ENCODE data around the gene CFAP45. TPM values are rescaled to one million over a fixed set of nuclear protein-coding genes. Genes with fewer than 3 reads are reported as not detected.

Gene CFAP45
- total RNA-seq, 4 donors from 2014 or later: 0.48 to 0.95 TPM; not detected in 2

- peak within 1 kb of the TSS; percentile 40 to 73 (median 56) for H3K4me3 ChIP-seq
- intact Hi-C loops (cut with DNase I): no loop called here
Measured at GRCh38 chr1:159945483-159946241, 45.7 kb upstream of the CFAP45 start, which contains the start of gene IGSF9. Gene IGSF9, minus strand, starts transcription at chr1:159945613. Its CDS starts 2,159 bp downstream, at chr1:159943454.

DNA sequence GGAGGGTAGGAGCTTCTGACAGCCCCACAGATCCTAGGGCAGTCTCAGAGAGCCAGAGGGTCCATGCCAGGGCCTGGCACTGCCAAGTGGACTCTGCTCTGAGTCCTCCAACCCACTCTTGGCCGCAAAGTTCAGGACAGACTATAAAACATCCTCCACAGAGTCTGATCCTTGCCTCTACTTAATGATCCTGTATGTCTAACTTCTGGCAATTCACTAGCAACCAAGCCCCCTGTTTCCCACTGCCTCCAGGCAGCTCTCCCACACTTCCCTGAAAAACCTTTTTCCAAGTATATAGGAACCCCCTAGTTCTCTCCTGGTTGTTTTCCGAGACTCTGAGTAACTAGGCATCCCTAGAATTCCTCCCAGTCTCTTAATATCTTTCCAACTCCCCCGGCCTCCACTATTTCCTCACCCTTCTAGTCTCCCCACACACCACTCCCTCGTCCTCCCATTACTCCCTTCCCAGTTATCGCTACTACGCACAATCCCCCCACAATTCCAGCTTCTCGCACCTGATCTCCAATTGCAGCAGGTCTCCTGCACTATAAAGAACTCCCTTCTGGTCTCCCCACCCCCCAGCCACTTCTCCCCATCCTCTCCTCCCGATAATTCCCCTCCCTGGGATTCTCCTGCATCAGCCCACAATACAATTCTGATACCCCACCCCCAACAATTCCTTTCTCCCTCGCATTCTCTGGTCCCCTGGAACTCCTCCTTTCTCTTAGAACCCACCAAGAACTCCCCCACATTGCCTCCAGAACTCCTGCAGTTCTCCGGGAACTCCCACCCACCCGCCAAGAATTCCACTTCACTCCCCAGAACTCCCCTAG, 44.9 kb upstream of the CFAP45 start:
- intact Hi-C loops (cut with DNase I): no loop called here
- Histone ChIP-seq H3K27ac (peak overlapping the region; percentile 76 to 90 (median 82)), H3K4me1 (peaks cover 21 to 94% (median 35%) of the 10 kb centered on the region in 3 donors), H3K36me3 (no peaks in the 10 kb centered on the region), H3K4me3 (peak overlapping the region; percentile 40 to 73 (median 56)), H3K9me3 (no peaks in the 10 kb centered on the region), H3K27me3 (peaks cover 0 to 46% (median 0%) of the 10 kb centered on the region in 4 donors)
- WGBS, 2 donors: 18 to 24% methylated on average over 11 of the region's 11 CpGs
- TF ChIP-seq CTCF (IDR thresholded peaks at IDR 0.05) (no peak), POLR2A (IDR thresholded peaks at IDR 0.05) (no peak)
- no peak for DNase-seq

More at GRCh38 chr1:159945483-159946241, 45.7 kb upstream of the CFAP45 start, which contains the start of gene IGSF9:
- Histone ChIP-seq H3K27me3 (peaks cover 0 to 46% (median 0%) of the 10 kb centered on the region in 4 donors), H3K9me3 (no peaks in the 10 kb centered on the region), H3K27ac (peak within 1 kb of the TSS; percentile 76 to 90 (median 82)), H3K4me1 (peaks cover 13 to 89% (median 32%) of the 10 kb centered on the region in 3 donors), H3K36me3 (no peaks in the 10 kb centered on the region)
- TF ChIP-seq CTCF (IDR thresholded peaks at IDR 0.05): peak in 5 of 6 experiments; percentile 16 to 63 (median 40)
- peak in 1 of 4 donors; percentile 40 for TF ChIP-seq POLR2A (IDR thresholded peaks at IDR 0.05)
- 5 to 7% methylated on average over 14 to 17 of the region's 58 CpGs for WGBS, 2 donors
- no peak for DNase-seq

DNA sequence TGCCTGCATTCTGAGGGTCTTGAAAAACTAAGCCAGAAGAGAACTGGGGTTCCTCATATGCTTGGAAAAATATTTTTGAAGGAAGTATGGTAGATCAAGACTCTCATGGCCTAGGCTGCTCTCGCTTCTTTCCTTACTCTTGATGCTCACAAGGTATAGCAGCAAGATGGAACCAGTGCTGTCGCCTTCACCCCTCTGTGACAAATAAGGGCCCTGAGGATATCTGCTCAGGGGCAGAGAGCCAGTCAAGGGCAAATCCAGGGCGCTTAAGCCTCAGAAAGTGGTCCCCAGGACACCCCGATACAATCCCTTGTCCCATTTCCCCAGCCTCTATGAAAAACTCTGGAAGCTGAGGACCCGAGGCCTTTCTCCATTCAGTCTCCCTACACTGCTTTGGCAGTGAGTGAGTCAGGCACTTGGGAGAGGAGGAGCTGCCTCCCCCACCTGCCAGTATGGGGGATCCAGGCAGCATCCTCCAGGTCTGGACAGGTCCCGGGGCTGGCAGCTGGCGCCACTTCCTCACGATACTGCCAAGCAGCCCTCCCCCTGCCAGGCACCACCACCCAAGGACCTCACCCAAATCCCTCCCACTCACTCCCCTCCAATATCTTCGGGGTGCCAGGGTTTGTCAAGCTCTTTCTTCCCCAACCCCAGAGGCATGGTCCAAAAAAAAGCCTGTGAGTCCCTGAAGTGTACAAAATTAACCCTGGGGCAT, 44.1 kb upstream of the CFAP45 start:
- no peak for TF ChIP-seq POLR2A (IDR thresholded peaks at IDR 0.05)
- no peak for TF ChIP-seq CTCF (IDR thresholded peaks at IDR 0.05)
- Histone ChIP-seq H3K27me3 (peaks cover 0 to 46% (median 0%) of the 10 kb centered on the region in 4 donors), H3K4me3 (peak overlapping the region in 3 of 4 donors; percentile 52 to 73 (median 59)), H3K4me1 (peaks cover 21 to 94% (median 36%) of the 10 kb centered on the region in 3 donors), H3K27ac (peak overlapping the region; percentile 30 to 90 (median 82)), H3K9me3 (no peaks in the 10 kb centered on the region), H3K36me3 (no peaks in the 10 kb centered on the region)
- no peak for DNase-seq
- WGBS, 2 donors: 50 to 70% methylated on average over 4 to 7 of the region's 9 CpGs
- intact Hi-C loops (cut with DNase I): no loop called here

- DNase-seq: no peak
- Histone ChIP-seq H3K27ac (peak overlapping the region in 3 of 4 donors; percentile 81 to 90 (median 84)), H3K9me3 (no peaks in the 10 kb centered on the region), H3K36me3 (no peaks in the 10 kb centered on the region), H3K4me1 (peaks cover 21 to 94% (median 39%) of the 10 kb centered on the region in 3 donors), H3K27me3 (peaks cover 0 to 46% (median 0%) of the 10 kb centered on the region in 4 donors), H3K4me3 (no peak overlapping the region)
- intact Hi-C loops (cut with DNase I): no loop called here
- no peak for TF ChIP-seq CTCF (IDR thresholded peaks at IDR 0.05)
- no peak for TF ChIP-seq POLR2A (IDR thresholded peaks at IDR 0.05)
- 49 to 71% methylated on average over 3 to 4 of the region's 5 CpGs for WGBS, 2 donors
Measured at GRCh38 chr1:159943278-159943640, 43.3 kb upstream of the CFAP45 start.
